ENCODE data around the gene ERAL1.

DNA sequence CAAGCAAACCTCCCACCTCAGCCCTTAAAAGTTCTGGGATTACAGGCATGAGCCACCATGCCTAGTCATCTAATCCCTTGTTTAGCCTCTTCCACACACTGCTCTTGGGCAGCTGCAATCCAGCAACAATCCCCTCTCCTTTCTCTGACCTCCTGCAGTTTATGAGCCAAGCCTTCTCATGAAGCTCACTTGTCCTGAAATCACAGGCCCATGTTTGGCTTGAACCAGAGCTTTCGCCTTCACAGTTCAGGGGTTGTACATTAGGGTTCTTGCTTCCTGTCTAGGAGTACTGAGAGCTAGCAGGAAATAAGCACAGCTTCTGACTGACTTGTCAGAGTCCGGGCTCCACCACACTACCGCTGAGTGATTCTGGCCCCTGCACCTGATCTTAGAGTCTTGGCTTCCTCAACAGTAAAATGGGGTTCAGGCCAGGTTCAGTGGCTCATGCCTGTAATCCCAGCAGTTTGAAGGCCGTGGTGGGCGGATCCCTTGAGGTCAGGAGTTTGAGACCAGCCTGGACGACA lies 16.3 kb downstream of the ERAL1 start:
- TF ChIP-seq CTCF (IDR thresholded peaks at IDR 0.05) (no peak), POLR2A (IDR thresholded peaks at IDR 0.05) (no peak)

Measured in lower leg skin (tissue), 3 donors.